GM18505 (cell line): Measurements from ENCODE around the gene ALG2.
"Not testable (repeated sequence)": the region's sequence is repeated elsewhere in the genome, so short reads cannot be mapped to it uniquely, and the experiment has no call there.

ENCODE experiments used
- ATAC-seq: cut with Tn5 transposase; IDR thresholded peaks from one replicate; pipeline ENCODE4 v1.9.1; 2021; ENCODE audit not compliant: unreplicated experiment
- POLR2A ChIP-seq: IDR thresholded peaks from 4 replicates; pipeline ENCODE4 v1.6.1; 2011; ENCODE audit warnings: borderline replicate concordance; ENCODE audit not compliant: insufficient read depth, insufficient read length; ENCODE audit errors: extremely low read depth

The ALG2 gene

GRCh38 chr9:99226054-99226453 is 4.3 kb upstream of the ALG2 start:
- peak; percentile 8 for TF ChIP-seq POLR2A
- ATAC-seq, result no peak

- TF ChIP-seq POLR2A, result no peak
- ATAC-seq, result no peak
Observed at GRCh38 chr9:99224445-99224844, 2.7 kb upstream of the ALG2 start.

- ATAC-seq, result no peak
Observed at GRCh38 chr9:99222416-99223270, 901 bp upstream of the ALG2 start.

GRCh38 chr9:99221266-99221620 is 499 bp downstream of the ALG2 start:
- ATAC-seq, result no peak
- TF ChIP-seq POLR2A, result no peak

More at GRCh38 chr9:99222416-99223270, 901 bp upstream of the ALG2 start:
- no peak for TF ChIP-seq POLR2A

GRCh38 chr9:99220011-99220410 is 1.7 kb downstream of the ALG2 start:
- ATAC-seq, result no peak
- no peak for TF ChIP-seq POLR2A

GRCh38 chr9:99216073-99216472 is 5.7 kb downstream of the ALG2 start:
- ATAC-seq, result no peak
- TF ChIP-seq POLR2A, result no peak

GRCh38 chr9:99213197-99213596 is 8.5 kb downstream of the ALG2 start:
- no peak for ATAC-seq
- no peak for TF ChIP-seq POLR2A

- no peak for ATAC-seq
- TF ChIP-seq POLR2A, result no peak
Observed at GRCh38 chr9:99211746-99212145, 10.0 kb downstream of the ALG2 start.

- ATAC-seq, result no peak
- no peak for TF ChIP-seq POLR2A
Observed at GRCh38 chr9:99210572-99210971, 11.2 kb downstream of the ALG2 start.

- TF ChIP-seq POLR2A, result no peak
- ATAC-seq, result no peak
Observed at GRCh38 chr9:99201603-99202002, 20.1 kb downstream of the ALG2 start.

- no peak for ATAC-seq
- no peak for TF ChIP-seq POLR2A
Observed at GRCh38 chr9:99199938-99200539, 21.7 kb downstream of the ALG2 start.

- no peak for TF ChIP-seq POLR2A
- ATAC-seq, result no peak
Observed at GRCh38 chr9:99197987-99198386, 23.8 kb downstream of the ALG2 start.

GRCh38 chr9:99197124-99197630 is 24.6 kb downstream of the ALG2 start:
- ATAC-seq, result no peak
- no peak for TF ChIP-seq POLR2A

GRCh38 chr9:99196484-99196883 is 25.3 kb downstream of the ALG2 start:
- not testable (repeated sequence) for ATAC-seq
